NCI-H82 treated with DMSO at 0.1 percent for 48 hours (cell line): Measurements from ENCODE around the gene POU4F1.
A peak's percentile ranks its signal among the peaks of the same experiment; 100 is the strongest.

ENCODE experiments used
- DNase-seq: peaks from one replicate; lab custom pipeline; 2025; ENCODE audit not compliant: unreplicated experiment; lab: John Stamatoyannopoulos, UW

Gene POU4F1

DNA sequence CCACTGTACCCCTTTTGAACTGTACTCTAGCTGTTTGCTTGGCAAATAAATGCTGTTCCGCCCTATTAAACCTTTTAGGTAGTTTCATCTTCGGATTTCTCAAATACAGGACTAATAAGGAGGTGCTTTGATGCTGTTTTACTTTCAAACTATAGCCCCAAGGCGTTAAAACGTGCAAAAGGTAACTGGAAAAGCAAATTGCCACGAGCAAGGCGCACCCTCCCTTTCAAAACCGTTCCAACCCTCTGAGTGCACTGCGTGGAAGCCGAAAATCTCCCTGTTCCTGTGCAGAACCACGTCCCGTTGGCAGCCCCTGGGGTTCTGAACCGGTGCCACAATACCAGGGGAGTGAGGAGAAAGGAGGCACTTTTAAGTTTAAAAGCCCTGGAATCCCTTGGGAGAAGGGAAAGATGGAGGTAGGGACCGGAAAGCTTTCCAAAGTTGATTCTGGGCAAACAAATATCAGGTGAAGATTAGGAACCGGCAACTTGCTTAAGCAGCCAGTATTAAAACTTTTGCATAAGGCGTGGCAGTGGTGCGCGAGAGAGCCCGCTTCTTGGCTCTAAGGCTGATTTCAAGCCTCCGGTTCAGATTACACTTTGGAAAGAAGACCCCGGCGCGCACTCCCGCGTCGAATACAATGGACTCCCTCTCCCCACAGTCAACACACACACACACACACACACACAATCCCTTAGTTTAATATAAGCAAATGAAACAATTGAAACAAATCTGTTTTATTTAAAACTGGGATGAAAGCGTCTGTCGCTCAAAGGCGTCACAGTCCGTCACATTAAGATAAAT is 9.5 kb downstream of the POU4F1 start:
- DNase-seq: no peak

- no peak for DNase-seq
Measured at GRCh38 chr13:78593129-78593528, 10.2 kb downstream of the POU4F1 start.

- peak; percentile 82 for DNase-seq
Measured at GRCh38 chr13:78592584-78592983, 10.8 kb downstream of the POU4F1 start.

DNA sequence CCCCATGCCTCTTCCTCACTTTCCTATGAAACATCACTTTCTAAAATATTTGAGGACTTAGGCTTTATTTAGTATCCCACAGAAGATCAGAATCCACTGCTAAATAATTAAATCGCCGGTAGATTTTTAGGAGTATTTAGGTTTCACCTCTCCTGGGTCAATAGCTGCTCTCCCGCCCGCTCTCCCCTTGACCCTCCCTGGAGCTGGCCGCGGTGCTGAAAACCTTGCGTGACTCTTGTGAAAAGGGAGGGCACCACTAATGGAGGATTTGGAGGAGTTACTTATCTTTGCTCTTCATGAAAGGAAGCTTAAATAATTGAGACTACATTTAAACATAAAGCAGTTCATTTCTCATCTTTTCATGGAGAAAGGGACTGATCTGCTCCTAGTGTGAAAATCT is 14.1 kb downstream of the POU4F1 start:
- no peak for DNase-seq

GRCh38 chr13:78587395-78587794 is 16.0 kb downstream of the POU4F1 start:
- no peak for DNase-seq

DNA sequence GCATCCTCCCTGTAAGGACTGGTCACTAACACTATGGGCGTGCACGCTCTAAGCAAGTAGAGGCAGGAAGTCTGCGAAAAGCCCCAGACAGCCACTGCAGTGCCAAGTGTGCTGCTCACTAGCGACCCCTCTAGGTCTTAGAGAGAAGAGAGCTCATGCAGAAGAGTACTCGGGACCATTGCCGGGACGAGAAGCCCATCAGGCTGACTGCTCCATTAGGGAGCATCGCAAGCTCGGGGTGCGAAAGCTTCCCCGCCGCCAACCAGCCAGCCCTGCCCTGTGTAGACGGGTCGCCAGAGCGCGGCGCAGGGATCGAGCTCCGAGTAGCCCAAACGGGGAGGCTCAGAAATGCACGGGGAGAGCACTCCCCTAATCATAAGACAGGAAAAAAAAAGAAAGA is 16.6 kb downstream of the POU4F1 start:
- no peak for DNase-seq

GRCh38 chr13:78576261-78576660 is 27.1 kb downstream of the POU4F1 start:
- no peak for DNase-seq

- no peak for DNase-seq
Measured at GRCh38 chr13:78572459-78572858, 30.9 kb downstream of the POU4F1 start.

DNA sequence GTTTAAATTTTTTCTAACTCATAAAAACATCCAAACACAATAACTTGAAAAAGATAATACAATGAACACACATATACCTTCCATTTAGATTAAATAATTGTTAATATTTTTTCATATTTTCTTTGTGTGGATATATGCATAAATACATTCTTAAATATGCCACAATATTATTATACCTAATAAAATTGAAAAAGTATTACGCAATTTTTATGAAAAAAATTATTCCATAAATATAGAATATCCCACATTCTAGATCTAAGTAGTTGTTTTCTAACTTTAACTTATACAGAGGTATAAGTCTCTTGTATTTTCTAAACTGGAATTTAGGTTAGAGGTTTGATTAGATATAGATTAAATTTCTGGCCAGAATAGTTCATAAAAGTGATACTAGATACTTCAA is 34.3 kb downstream of the POU4F1 start:
- DNase-seq: no peak

GRCh38 chr13:78566631-78567030 is 36.7 kb downstream of the POU4F1 start:
- no peak for DNase-seq

DNA sequence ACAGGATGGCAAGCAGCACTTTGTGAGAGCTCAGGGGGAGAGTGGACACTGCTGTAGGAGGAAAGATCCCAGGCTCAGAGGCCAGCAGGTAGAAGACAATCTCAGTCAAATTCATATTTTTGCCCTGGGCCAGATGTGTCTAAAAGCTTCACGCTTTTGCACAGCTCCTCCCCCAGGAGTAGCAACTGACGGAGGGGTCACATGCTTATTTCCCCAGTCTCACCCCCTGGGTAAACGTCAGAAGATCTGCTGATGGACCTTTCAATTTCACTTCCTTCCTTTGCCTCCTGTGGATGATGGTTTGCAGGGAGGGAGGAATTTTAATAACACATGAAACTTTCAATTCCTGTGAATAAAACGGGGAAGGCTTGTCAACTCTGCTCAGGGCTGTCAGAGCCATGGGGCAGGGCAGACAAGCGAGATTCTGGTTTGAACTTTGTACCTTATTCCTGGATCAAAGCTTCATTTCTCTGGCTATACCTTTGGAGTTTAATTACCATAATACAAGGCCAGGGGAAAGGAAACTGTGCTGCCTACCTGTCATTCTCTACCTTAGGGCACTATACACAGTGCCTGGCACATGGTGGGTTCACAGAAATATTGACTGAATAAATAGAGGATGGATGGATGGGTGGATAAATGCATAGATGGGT is 41.0 kb downstream of the POU4F1 start:
- DNase-seq: no peak
